Measurements from ENCODE around the gene ADAM12. TPM values are rescaled to one million over a fixed set of nuclear protein-coding genes. Genes with fewer than 3 reads are reported as not detected.
A peak's percentile ranks its signal among the peaks of the same experiment; 100 is the strongest.

ADAM12 gene, protein sequence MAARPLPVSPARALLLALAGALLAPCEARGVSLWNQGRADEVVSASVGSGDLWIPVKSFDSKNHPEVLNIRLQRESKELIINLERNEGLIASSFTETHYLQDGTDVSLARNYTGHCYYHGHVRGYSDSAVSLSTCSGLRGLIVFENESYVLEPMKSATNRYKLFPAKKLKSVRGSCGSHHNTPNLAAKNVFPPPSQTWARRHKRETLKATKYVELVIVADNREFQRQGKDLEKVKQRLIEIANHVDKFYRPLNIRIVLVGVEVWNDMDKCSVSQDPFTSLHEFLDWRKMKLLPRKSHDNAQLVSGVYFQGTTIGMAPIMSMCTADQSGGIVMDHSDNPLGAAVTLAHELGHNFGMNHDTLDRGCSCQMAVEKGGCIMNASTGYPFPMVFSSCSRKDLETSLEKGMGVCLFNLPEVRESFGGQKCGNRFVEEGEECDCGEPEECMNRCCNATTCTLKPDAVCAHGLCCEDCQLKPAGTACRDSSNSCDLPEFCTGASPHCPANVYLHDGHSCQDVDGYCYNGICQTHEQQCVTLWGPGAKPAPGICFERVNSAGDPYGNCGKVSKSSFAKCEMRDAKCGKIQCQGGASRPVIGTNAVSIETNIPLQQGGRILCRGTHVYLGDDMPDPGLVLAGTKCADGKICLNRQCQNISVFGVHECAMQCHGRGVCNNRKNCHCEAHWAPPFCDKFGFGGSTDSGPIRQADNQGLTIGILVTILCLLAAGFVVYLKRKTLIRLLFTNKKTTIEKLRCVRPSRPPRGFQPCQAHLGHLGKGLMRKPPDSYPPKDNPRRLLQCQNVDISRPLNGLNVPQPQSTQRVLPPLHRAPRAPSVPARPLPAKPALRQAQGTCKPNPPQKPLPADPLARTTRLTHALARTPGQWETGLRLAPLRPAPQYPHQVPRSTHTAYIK
- total RNA-seq, result 0.98 TPM
- long read RNA-seq, partial matches to known transcripts, result 0 of 2 reads
- long read RNA-seq, other reads (novel, unspliced or antisense), result 2 of 2 reads

DNA sequence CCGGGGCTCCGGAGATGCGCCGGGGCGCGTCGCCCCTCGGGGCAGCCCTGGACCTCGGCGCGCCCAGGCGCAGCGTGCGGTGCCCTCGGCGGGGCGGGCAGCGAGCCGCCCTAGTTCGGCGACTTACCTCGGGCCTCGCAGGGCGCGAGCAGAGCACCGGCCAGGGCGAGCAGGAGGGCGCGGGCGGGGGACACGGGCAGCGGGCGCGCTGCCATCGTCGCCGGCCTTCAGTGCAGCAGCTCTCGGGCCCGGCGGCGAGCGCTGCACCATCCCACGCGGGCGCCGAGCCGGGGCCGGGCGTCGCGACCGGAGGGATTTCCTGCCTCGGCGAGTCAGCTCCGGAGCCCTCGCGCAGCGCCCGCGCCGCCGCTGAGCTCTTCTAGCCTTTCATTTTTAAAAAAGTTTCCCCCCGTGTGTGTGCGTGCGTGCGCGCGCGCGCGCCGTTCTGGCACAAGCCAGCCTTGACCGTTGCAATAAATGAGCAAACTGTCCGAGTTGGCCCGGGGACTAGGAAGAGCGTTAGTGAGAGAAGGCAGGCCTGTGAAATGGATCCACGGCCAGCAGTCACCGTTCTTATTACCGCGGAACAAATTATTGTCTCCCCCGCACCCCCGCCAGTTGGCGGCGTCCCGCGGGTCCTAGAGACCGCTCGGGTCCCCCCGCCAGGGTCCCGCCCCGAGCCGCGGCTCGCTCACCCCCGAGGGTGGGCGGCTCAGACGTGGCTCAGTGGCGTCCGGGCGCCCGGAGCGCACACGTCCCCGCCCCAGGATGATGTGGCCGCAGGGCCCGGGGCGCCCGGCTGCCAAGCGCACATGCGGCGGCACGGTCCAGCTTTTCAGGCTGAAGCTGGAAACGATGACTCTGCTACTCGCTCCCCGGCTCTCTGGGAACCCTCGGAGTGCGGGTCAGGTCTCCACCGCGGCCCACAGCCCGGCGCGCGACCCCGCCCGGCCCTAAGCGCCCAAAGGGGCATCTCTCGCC, at the start of gene ADAM12:
Gene ADAM12 (minus strand): TSS at position 547 of the 981 bp plus-strand sequence. CDS start 332 bp downstream, at position 215.
- Histone ChIP-seq H3K36me3 (no peaks in the 10 kb centered on the region), H3K4me3 (peak within 1 kb of the TSS; percentile 43), H3K27me3 (peaks cover 30% of the 10 kb centered on the region), H3K9me3 (no peaks in the 10 kb centered on the region), H3K27ac (no peak within 1 kb of the TSS), H3K4me1 (peaks cover 14% of the 10 kb centered on the region)
- no peak for TF ChIP-seq CTCF (IDR thresholded peaks at IDR 0.05)
- DNase-seq (no peak), ATAC-seq (peak; percentile 32)
- intact Hi-C loops (cut with DNase I), result loop anchor here (10.0 kb wide), 1 partner anchor 413 kb away; no protein-coding TSS in a partner anchor

DNA sequence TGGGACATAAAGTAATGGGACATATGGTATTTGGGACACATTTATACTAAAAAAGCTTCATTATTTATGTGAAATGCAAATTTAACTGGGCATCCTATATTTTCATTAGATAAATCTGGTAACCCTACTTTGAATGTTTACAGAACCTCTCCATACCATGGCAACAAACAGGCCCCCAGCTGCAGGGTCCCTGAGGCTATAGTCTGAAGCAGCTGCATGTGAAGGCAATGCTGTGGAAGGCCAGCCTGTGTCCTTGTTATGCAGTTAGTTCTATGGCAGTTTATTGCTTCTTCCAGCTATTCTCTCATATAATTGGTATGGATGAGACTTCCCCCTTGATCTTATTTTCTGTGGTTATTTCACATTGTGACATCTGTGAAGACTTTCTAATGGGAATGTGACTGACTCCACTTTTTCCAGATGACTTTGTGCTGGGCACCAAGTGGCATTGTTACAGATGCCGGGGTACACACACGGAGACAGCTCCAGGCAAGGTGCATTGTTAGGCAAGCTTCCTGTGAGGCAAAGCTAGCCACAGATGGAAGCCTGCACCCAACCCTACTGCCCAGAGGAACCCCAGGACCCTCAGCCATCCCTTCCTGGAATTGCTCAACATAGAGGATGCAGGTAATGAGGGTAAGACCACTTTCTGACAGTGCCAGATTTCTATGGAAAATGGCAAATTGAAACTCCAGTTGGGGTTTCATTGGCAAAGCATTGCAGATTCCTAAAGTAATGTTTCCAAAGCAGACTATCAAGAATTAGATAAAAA, 49.5 kb upstream of the ADAM12 start:
- Histone ChIP-seq H3K27me3 (peaks cover 5% of the 10 kb centered on the region), H3K4me1 (no peaks in the 10 kb centered on the region), H3K27ac (no peak overlapping the region), H3K36me3 (no peaks in the 10 kb centered on the region), H3K4me3 (no peak overlapping the region), H3K9me3 (no peaks in the 10 kb centered on the region)
- ATAC-seq (no peak), DNase-seq (no peak)
- TF ChIP-seq CTCF (IDR thresholded peaks at IDR 0.05), result no peak
- intact Hi-C loops (cut with DNase I), result no loop called here

- no peaks in the 10 kb centered on the region for H3K9me3 ChIP-seq
- H3K4me3 ChIP-seq, result no peak overlapping the region
- H3K36me3 ChIP-seq, result no peaks in the 10 kb centered on the region
- TF ChIP-seq CTCF (IDR thresholded peaks at IDR 0.05), result no peak
- no peaks in the 10 kb centered on the region for H3K4me1 ChIP-seq
- intact Hi-C loops (cut with DNase I), result no loop called here
- ATAC-seq (no peak), DNase-seq (no peak)
- H3K27ac ChIP-seq, result no peak overlapping the region
- H3K27me3 ChIP-seq, result peaks cover 5% of the 10 kb centered on the region
Observed at GRCh38 chr10:126434235-126434634, 46.0 kb upstream of the ADAM12 start.

GRCh38 chr10:126433351-126433750, 45.1 kb upstream of the ADAM12 start:
- no peaks in the 10 kb centered on the region for H3K36me3 ChIP-seq
- no peak for ATAC-seq
- no peak overlapping the region for H3K27ac ChIP-seq
- H3K9me3 ChIP-seq, result no peaks in the 10 kb centered on the region
- intact Hi-C loops (cut with DNase I), result no loop called here
- no peak overlapping the region for H3K4me3 ChIP-seq
- H3K27me3 ChIP-seq, result peaks cover 5% of the 10 kb centered on the region
- no peaks in the 10 kb centered on the region for H3K4me1 ChIP-seq
- no peak for TF ChIP-seq CTCF (IDR thresholded peaks at IDR 0.05)
- DNase-seq, result no peak

Measured in upper lobe of right lung (tissue), 1 donor.